GM12864 (cell line): Measurements from ENCODE around the gene C14orf180.
"Not testable (repeated sequence)": the region's sequence is repeated elsewhere in the genome, so short reads cannot be mapped to it uniquely, and the experiment has no call there.

Experiments
- DNase-seq: peaks from one replicate; pipeline ENCODE4 v3.0.0-alpha.2; 2011; ENCODE audit warnings: low read depth
- H3K4me3 ChIP-seq: 2 replicates; pipeline ENCODE4 v1.5.1; 2011; ENCODE audit warnings: mild to moderate bottlenecking, low read depth, low read length, control low read depth
- CTCF ChIP-seq: IDR thresholded peaks from 2 replicates; pipeline ENCODE4 v1.5.1; 2011; ENCODE audit warnings: low read depth, mild to moderate bottlenecking, moderate library complexity, low read length, control low read depth, inconsistent platforms; ENCODE audit errors: missing control alignments

Gene C14orf180

GRCh38 chr14:104576970-104577332 lies 2.6 kb upstream of the C14orf180 start:
- no peak for DNase-seq
- no peak for TF ChIP-seq CTCF
- H3K4me3 ChIP-seq, result no peak overlapping the region

- DNase-seq, result no peak
- TF ChIP-seq CTCF, result no peak
- no peak overlapping the region for H3K4me3 ChIP-seq
These were observed 2.1 kb upstream of the C14orf180 start for GRCh38 chr14:104577426-104577825.

GRCh38 chr14:104577847-104578301 lies 1.7 kb upstream of the C14orf180 start:
- no peak for TF ChIP-seq CTCF
- DNase-seq, result no peak
- no peak overlapping the region for H3K4me3 ChIP-seq

- no peak for DNase-seq
- no peak for TF ChIP-seq CTCF
- no peak overlapping the region for H3K4me3 ChIP-seq
These were observed 1.2 kb upstream of the C14orf180 start for GRCh38 chr14:104578321-104578720.

- not testable (repeated sequence) for H3K4me3 ChIP-seq, DNase-seq
These were observed 375 bp downstream of the C14orf180 start for GRCh38 chr14:104579939-104580338.

GRCh38 chr14:104580961-104581360 lies 1.4 kb downstream of the C14orf180 start:
- no peak for DNase-seq
- no peak overlapping the region for H3K4me3 ChIP-seq
- TF ChIP-seq CTCF, result no peak

GRCh38 chr14:104581521-104581920 lies 2.0 kb downstream of the C14orf180 start:
- no peak for DNase-seq
- TF ChIP-seq CTCF, result no peak
- no peak overlapping the region for H3K4me3 ChIP-seq

- H3K4me3 ChIP-seq, result no peak overlapping the region
- no peak for DNase-seq
- no peak for TF ChIP-seq CTCF
These were observed 2.4 kb downstream of the C14orf180 start for GRCh38 chr14:104582005-104582404.
